Urinary bladder (tissue), 4 donors: ENCODE measurements around the gene SRGAP2C. TPM values are rescaled to one million over a fixed set of nuclear protein-coding genes. Genes with fewer than 3 reads are reported as not detected.
"Not testable (repeated sequence)": the region's sequence is repeated elsewhere in the genome, so short reads cannot be mapped to it uniquely, and the experiment has no call there.

Experiments used
- DNase-seq: peaks from one replicate; pipeline ENCODE4 v3.0.0-alpha.2; 2015; ENCODE audit errors: extremely low spot score
- H3K27ac ChIP-seq: one replicate; pipeline ENCODE4 v1.5.1; 2013; ENCODE audit warnings: low read depth, mild to moderate bottlenecking, moderate library complexity
- H3K36me3 ChIP-seq: one replicate; pipeline ENCODE4 v1.6.1; 2013; ENCODE audit warnings: mild to moderate bottlenecking, moderate library complexity; ENCODE audit not compliant: insufficient read depth
- H3K4me1 ChIP-seq: one replicate; pipeline ENCODE4 v1.6.1; 2013; ENCODE audit warnings: mild to moderate bottlenecking, moderate library complexity; ENCODE audit not compliant: insufficient read depth
- H3K4me3 ChIP-seq: one replicate; pipeline ENCODE4 v1.5.1; 2013; ENCODE audit warnings: low read depth, low read length
- WGBS: extraction: QIAGEN DNeasy Blood & Tissue Kit; methylation state at CpG from one replicate; pipeline ENCODE4 v1.1.7; 2013; 5-methylcytosine and 5-hydroxymethylcytosine counted together
- polyA plus RNA-seq: library from polyadenylated mRNA; stranded (reverse); fragments of 200-250 nt; gene quantifications from one replicate; pipeline ENCODE4 v1.2.3, GENCODE V29; 2013
- small RNA-seq: library from RNA; depleted of rRNA; stranded (forward); fragments of <200 nt; gene quantifications from one replicate; pipeline ENCODE3, GENCODE V24; 2014
- total RNA-seq: library from RNA; depleted of rRNA; stranded (reverse); fragments of >200 nt; gene quantifications from one replicate; pipeline ENCODE4 v1.2.3, GENCODE V29; 2014
- donor health status: healthy with polysubstance abuse.
- donor health status: healthy.

The SRGAP2C gene
- total and polyA plus RNA-seq, 2 donors: 10.0 to 26.8 TPM

DNA sequence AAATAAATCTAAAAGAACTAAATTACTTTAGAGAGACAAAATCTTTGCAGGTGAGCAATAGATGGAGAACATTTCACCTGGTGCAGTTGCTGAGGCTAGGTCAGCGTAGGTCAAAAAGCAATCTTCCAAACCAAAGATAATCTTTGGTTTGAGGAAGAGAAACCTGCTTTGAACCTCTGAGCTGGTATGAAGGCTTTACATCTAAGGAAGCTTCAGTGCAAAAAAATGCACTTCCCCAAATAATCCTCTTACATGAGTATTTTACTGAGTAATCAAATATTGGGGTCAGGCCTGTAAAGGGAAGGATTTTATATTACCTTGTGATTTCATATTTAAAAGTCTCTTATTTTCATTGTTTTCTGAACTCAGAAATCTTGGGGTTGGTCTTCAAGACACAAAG is 223.6 kb downstream of the SRGAP2C start:
- Histone ChIP-seq H3K36me3 (no peaks in the 10 kb centered on the region), H3K4me3 (no peak overlapping the region), H3K27ac (no peak overlapping the region), H3K4me1 (no peaks in the 10 kb centered on the region)
- no peak for DNase-seq
- WGBS: 96% methylated on average over 1 of the region's 1 CpG

DNA sequence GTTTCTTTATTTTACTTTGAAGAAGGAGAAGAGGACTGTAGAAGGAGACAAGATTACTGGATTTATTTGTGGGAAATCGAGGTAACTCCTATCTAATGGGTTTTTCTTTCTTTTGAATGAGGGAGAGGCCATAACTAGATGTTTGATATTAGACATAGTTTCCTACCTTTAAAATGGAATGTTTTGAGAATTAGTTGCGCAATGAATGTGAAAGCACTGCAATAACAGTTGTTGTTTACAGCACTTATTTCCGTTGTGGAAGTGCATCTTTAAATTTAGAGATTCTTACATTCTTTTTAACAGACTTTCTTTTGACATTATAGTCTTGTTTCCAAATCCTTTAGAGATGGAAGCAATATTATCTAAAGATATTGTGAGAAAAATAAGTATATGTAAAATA is 229.0 kb downstream of the SRGAP2C start:
- no peak for DNase-seq
- Histone ChIP-seq H3K36me3 (no peaks in the 10 kb centered on the region), H3K4me1 (no peaks in the 10 kb centered on the region), H3K27ac (no peak overlapping the region), H3K4me3 (no peak overlapping the region)
- WGBS: 81% methylated on average over 3 of the region's 3 CpGs

- DNase-seq: no peak
- 81% methylated on average over 2 of the region's 2 CpGs for WGBS
- Histone ChIP-seq H3K4me1 (no peaks in the 10 kb centered on the region), H3K36me3 (no peaks in the 10 kb centered on the region), H3K4me3 (no peak overlapping the region), H3K27ac (no peak overlapping the region)
Observed at GRCh38 chr1:121414905-121415304, 230.1 kb downstream of the SRGAP2C start.

DNA sequence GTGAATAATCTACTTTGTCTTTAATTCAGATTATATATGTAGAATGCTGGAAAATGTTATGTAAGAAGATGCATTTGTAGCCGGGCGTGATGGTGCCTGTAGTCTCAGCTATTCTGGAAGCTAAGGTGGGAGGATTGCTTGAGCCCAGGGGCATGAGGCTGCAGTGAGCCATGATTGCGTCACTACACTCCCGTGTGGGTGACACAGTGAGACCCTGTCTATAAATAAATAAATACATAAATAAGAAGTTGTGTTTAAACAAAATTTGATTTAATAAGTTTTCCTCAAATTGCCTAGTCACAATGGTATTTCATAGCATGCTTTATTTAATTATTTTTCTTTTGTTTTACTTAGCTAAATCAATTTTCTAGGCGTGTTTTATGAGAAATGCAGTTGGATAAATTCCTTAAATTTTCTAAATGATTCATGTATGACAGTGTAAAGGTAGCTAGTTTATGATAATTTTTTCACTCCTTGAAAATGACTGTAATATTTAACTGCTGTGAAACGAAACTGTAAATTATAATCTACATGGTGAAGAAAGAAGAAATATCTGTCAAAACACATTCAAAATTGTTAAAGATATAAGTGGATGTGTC is 232.6 kb downstream of the SRGAP2C start:
- DNase-seq: no peak
- Histone ChIP-seq H3K4me3 (no peak overlapping the region), H3K36me3 (no peaks in the 10 kb centered on the region), H3K27ac (no peak overlapping the region), H3K4me1 (no peaks in the 10 kb centered on the region)
- 89% methylated on average over 6 of the region's 6 CpGs for whole genome bisulfite sequencing

GRCh38 chr1:121418369-121419049 is 233.7 kb downstream of the SRGAP2C start:
- DNase-seq: no peak
- Histone ChIP-seq H3K4me1 (no peaks in the 10 kb centered on the region), H3K4me3 (no peak overlapping the region), H3K36me3 (no peaks in the 10 kb centered on the region), H3K27ac (no peak overlapping the region)
- 57% methylated on average over 15 of the region's 15 CpGs for whole genome bisulfite sequencing

GRCh38 chr1:121419050-121419615 is 234.4 kb downstream of the SRGAP2C start:
- H3K36me3 ChIP-seq, H3K4me3 ChIP-seq, DNase-seq, H3K27ac ChIP-seq, H3K4me1 ChIP-seq: not testable (repeated sequence)
- 84% methylated on average over 4 of the region's 4 CpGs for WGBS

GRCh38 chr1:121421490-121421889 is 236.7 kb downstream of the SRGAP2C start:
- WGBS: 70% methylated on average over 3 of the region's 3 CpGs
- not testable (repeated sequence) for H3K4me3 ChIP-seq, DNase-seq, H3K36me3 ChIP-seq, H3K4me1 ChIP-seq, H3K27ac ChIP-seq

- not testable (repeated sequence) for H3K4me3 ChIP-seq, H3K27ac ChIP-seq, H3K36me3 ChIP-seq, DNase-seq, H3K4me1 ChIP-seq
- 82% methylated on average over 2 of the region's 2 CpGs for whole genome bisulfite sequencing
Observed at GRCh38 chr1:121423956-121424355, 239.2 kb downstream of the SRGAP2C start.

DNA sequence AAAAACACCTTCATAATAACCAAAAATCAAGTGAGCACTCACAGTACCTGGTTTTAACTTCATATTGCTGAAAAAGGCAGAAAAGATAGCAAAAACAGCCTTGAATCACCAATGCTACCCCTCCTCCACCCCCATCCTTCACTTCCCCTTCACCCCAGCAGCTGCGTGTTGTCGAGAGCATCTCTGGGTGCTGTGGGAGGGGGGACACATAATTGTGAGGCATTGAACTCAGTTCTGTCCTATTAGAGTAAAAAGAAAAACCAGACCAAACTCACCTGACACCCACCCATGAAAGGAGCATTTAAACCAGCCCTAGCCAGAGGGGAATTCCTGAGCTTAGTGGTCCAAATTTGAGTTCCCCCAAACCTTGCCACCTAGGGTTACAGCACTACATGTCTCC is 248.7 kb downstream of the SRGAP2C start:
- not testable (repeated sequence) for H3K4me1 ChIP-seq, DNase-seq, H3K4me3 ChIP-seq, H3K27ac ChIP-seq, H3K36me3 ChIP-seq
- 79% methylated on average over 2 of the region's 2 CpGs for whole genome bisulfite sequencing

GRCh38 chr1:121438862-121439261 is 254.1 kb downstream of the SRGAP2C start:
- H3K36me3 ChIP-seq, H3K4me3 ChIP-seq, H3K4me1 ChIP-seq, H3K27ac ChIP-seq, DNase-seq: not testable (repeated sequence)
- WGBS: 94% methylated on average over 3 of the region's 3 CpGs

GRCh38 chr1:121440993-121441392 is 256.2 kb downstream of the SRGAP2C start:
- Histone ChIP-seq H3K4me1 (no peaks in the 10 kb centered on the region), H3K4me3 (no peak overlapping the region), H3K36me3 (no peaks in the 10 kb centered on the region), H3K27ac (no peak overlapping the region)
- no peak for DNase-seq
- 94% methylated on average over 4 of the region's 4 CpGs for WGBS

Small RNAs within 50 kb of the gene (small RNA-seq; reads per million reads assigned to genes)
- not detected for gene AC243994.1

Other genes starting within 250 kb of the SRGAP2C start
- gene FAM72B, start 635 bp upstream of the SRGAP2C start, total RNA-seq: 3.0 TPM
- 0.43 TPM for gene FAM72B, start 635 bp upstream of the SRGAP2C start, polyA plus RNA-seq